Retinal pigment epithelial cell (primary cell): Measurements from ENCODE around the gene NACA.

Source experiments
- DNase-seq: peaks from one replicate; pipeline ENCODE4 v3.0.0-alpha.2; 2010; ENCODE audit warnings: low read depth
- H3K4me3 ChIP-seq: 2 replicates; pipeline ENCODE4 v1.5.1; 2011; ENCODE audit warnings: mild to moderate bottlenecking, low read length, control low read depth, moderate library complexity
- TF ChIP-seq, protein P1 (sequence below): conservative IDR thresholded peaks from 2 replicates; pipeline ENCODE4 v1.5.1; 2011; ENCODE audit warnings: low read depth, low read length, control low read depth, inconsistent platforms

NACA gene

GRCh38 chr12:56724972-56725722, at the start of gene NACA:
TSS of gene NACA (minus strand) at chr12:56725299. CDS start at chr12:56724521, 778 bp downstream.
- DNase-seq, result peak; percentile 91
- peak within 1 kb of the TSS; percentile 88 for H3K4me3 ChIP-seq
- TF ChIP-seq, protein P1, sequence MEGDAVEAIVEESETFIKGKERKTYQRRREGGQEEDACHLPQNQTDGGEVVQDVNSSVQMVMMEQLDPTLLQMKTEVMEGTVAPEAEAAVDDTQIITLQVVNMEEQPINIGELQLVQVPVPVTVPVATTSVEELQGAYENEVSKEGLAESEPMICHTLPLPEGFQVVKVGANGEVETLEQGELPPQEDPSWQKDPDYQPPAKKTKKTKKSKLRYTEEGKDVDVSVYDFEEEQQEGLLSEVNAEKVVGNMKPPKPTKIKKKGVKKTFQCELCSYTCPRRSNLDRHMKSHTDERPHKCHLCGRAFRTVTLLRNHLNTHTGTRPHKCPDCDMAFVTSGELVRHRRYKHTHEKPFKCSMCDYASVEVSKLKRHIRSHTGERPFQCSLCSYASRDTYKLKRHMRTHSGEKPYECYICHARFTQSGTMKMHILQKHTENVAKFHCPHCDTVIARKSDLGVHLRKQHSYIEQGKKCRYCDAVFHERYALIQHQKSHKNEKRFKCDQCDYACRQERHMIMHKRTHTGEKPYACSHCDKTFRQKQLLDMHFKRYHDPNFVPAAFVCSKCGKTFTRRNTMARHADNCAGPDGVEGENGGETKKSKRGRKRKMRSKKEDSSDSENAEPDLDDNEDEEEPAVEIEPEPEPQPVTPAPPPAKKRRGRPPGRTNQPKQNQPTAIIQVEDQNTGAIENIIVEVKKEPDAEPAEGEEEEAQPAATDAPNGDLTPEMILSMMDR, result no peak

- TF ChIP-seq, protein P1, result no peak
- no peak for DNase-seq
- H3K4me3 ChIP-seq, result no peak overlapping the region
These were observed 48.0 kb upstream of the NACA start for GRCh38 chr12:56773113-56773512.

GRCh38 chr12:56772625-56773024, 47.5 kb upstream of the NACA start:
- TF ChIP-seq, protein P1, result no peak
- DNase-seq, result no peak
- H3K4me3 ChIP-seq, result no peak overlapping the region

- TF ChIP-seq, protein P1, result no peak
- DNase-seq, result no peak
- H3K4me3 ChIP-seq, result no peak overlapping the region
These were observed 44.8 kb upstream of the NACA start for GRCh38 chr12:56769868-56770267.

DNA sequence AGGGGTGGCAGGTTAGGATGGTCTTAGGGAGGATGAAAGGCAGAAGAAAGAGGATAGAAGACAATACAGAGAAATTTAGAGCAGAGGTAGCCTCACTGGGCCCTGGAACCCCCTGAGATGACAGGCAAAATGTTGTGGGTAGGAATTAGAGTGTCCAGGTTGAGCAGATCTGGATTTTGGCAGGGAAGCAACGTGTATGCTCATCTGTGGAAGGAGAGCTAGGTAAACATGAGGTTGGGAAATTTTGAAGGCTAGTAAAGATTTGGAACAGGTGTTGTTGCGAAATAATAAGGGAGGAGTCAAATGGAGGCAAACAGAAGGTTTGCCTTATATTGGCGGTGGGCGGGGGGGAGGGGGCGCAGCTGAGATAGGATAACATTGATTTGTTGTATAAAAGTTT, 43.3 kb upstream of the NACA start:
- TF ChIP-seq, protein P1, result no peak
- no peak for DNase-seq
- no peak overlapping the region for H3K4me3 ChIP-seq

DNA sequence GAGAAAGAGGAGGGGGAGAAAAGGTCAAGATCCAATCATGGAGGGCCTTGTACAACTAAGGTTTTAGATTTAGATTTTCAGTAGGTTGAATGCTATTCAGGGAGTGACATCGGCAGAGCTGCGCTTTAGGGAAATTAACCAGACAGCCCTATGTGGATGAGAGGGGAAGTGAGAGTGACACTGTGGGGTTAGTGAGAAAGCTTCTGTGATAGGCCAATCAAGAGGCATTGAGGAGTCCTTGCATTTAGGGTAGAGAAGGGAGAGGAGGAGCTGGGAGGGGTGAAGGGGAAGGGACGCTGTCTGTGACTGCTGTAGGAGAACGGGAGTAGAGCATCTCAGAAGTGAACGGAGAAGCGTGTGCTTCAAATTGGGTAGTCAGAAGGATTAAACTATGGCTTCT, 41.4 kb upstream of the NACA start:
- no peak for DNase-seq
- no peak overlapping the region for H3K4me3 ChIP-seq
- TF ChIP-seq, protein P1, result no peak
